Immature natural killer cell (primary cell): ENCODE results near the gene TNFSF13B. TPM values are rescaled to one million over a fixed set of nuclear protein-coding genes. Genes with fewer than 3 reads are reported as not detected.
A peak's percentile ranks its signal among the peaks of the same experiment; 100 is the strongest.
"Not testable (repeated sequence)": the region's sequence is repeated elsewhere in the genome, so short reads cannot be mapped to it uniquely, and the experiment has no call there.

Experiments
- DNase-seq, 3 donors: peaks; one replicate each; pipeline ENCODE4 v3.0.0; 2022; ENCODE audit warnings: mixed read lengths in 1 of 3
- H3K27ac Mint-ChIP-seq, 6 donors: one replicate each; pipeline ENCODE4 v1.8.0; 2020; ENCODE audit warnings: mixed read lengths in 6 of 6, mild to moderate bottlenecking in 5 of 6, inconsistent platforms in 4 of 6, moderate library complexity in 3 of 6
- H3K27me3 Mint-ChIP-seq, 3 donors: one replicate each; pipeline ENCODE4 v1.8.0; 2020 to 2021; ENCODE audit warnings: low read depth in 3 of 3, mild to moderate bottlenecking in 3 of 3, mixed read lengths in 3 of 3, moderate library complexity in 3 of 3, inconsistent platforms in 1 of 3
- H3K36me3 Mint-ChIP-seq, 3 donors: one replicate each; pipeline ENCODE4 v1.8.0; 2020; ENCODE audit warnings: mixed read lengths in 3 of 3, inconsistent platforms in 2 of 3, mild to moderate bottlenecking in 2 of 3
- H3K4me1 Mint-ChIP-seq, 2 donors: one replicate each; pipeline ENCODE4 v1.8.0; 2020; ENCODE audit warnings: inconsistent platforms in 2 of 2, mild to moderate bottlenecking in 2 of 2, mixed read lengths in 2 of 2, moderate library complexity in 1 of 2
- H3K4me3 Mint-ChIP-seq, 5 donors: one replicate each; pipeline ENCODE4 v1.8.0; 2020; ENCODE audit warnings: mild to moderate bottlenecking in 5 of 5, mixed read lengths in 5 of 5, inconsistent platforms in 3 of 5, moderate library complexity in 3 of 5
- H3K9me3 Mint-ChIP-seq, 6 donors: one replicate each; pipeline ENCODE4 v1.8.0; 2020; ENCODE audit warnings: mild to moderate bottlenecking in 6 of 6, mixed read lengths in 6 of 6, inconsistent platforms in 4 of 6, moderate library complexity in 3 of 6
- polyA plus RNA-seq, 3 donors: library from polyadenylated mRNA; unstranded; fragments of 300-500 nt; fragmentation: Illumina TruSeq; gene quantifications; one replicate each; pipeline ENCODE4 v1.2.3, GENCODE V29; 2021

Gene TNFSF13B
- polyA plus RNA-seq, 3 donors from 2014 or later = 6.4 to 17.2 (median 10.2) TPM

DNA sequence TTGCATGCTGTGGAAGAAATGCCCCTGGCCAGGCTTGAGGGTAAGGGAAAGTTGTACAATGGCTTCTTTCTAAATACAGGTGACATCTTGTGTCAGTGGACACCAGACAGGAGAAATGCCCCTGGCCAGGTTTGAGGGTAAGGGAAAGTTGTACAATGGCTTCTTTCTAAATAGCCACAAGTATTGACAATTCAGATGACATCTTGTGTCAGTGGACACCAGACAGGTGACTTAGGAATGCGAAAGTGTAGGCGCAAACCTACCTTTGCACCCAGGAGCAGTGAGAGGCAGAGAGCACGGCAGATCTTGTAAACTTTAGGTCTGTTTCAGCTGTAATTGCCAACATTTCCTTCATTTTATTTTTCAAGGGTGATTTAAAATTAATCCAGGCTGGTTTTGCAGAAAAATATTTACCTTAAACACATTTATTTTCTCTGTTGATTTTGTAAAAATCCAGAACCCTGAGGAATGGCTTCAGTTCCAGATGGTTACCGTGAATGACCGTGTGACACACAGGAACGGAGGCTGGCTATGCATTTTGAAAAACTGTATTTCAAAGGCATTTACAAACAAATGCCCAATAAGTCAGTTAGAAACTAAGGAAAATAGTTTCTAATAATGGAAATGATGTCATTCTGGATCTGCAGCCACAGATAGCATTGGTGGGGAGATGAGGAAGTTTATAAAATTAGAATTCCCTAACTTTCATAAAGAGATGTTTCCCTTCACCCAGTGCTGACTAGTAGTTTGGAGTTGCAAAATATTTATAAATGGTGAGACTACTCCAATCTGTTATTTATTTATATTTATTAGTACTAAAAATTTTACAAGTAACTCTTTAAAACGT, 34.9 kb downstream of the TNFSF13B start:
- Mint-ChIP-seq H3K9me3 (peaks cover 0 to 4% (median 0%) of the 10 kb centered on the region in 6 donors), H3K27me3 (peaks cover 0 to 1% (median 0%) of the 10 kb centered on the region in 3 donors), H3K36me3 (peaks cover 0 to 29% (median 9%) of the 10 kb centered on the region in 3 donors), H3K4me3 (no peak overlapping the region), H3K27ac (no peak overlapping the region), H3K4me1 (no peaks in the 10 kb centered on the region)
- no peak for DNase-seq

DNA sequence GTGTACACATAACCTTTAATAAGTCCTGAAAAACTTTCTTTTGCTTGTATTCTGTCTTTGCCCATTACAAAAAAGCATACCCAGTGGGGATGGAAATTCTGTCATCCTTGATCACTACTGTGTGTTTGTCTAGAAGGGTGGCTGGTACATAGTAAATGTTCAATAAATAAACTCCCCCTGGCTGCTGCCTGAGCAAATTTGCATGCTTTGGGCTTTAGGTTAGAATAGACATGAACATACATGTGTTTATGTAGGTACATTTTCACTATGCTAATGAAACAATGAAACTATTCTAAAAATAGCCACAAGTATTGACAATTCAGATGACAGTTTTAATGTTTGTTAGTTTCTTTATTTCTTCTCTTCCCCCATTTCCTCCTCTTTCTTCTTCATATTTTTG, 36.1 kb downstream of the TNFSF13B start:
- H3K36me3 Mint-ChIP-seq = peaks cover 0 to 31% (median 9%) of the 10 kb centered on the region in 3 donors
- H3K27me3 Mint-ChIP-seq = peaks cover 0 to 1% (median 0%) of the 10 kb centered on the region in 3 donors
- H3K27ac Mint-ChIP-seq = no peak overlapping the region
- H3K9me3 Mint-ChIP-seq = peaks cover 0 to 2% (median 0%) of the 10 kb centered on the region in 6 donors
- DNase-seq = no peak
- H3K4me3 Mint-ChIP-seq = no peak overlapping the region
- no peaks in the 10 kb centered on the region for H3K4me1 Mint-ChIP-seq

GRCh38 chr13:108306860-108307259, 37.3 kb downstream of the TNFSF13B start:
- no peak for DNase-seq
- H3K27ac Mint-ChIP-seq = no peak overlapping the region
- peaks cover 0 to 31% (median 9%) of the 10 kb centered on the region in 3 donors for H3K36me3 Mint-ChIP-seq
- no peaks in the 10 kb centered on the region for H3K4me1 Mint-ChIP-seq
- peaks cover 0 to 1% (median 0%) of the 10 kb centered on the region in 3 donors for H3K27me3 Mint-ChIP-seq
- no peak overlapping the region for H3K4me3 Mint-ChIP-seq
- peaks cover 0 to 2% (median 0%) of the 10 kb centered on the region in 6 donors for H3K9me3 Mint-ChIP-seq

DNA sequence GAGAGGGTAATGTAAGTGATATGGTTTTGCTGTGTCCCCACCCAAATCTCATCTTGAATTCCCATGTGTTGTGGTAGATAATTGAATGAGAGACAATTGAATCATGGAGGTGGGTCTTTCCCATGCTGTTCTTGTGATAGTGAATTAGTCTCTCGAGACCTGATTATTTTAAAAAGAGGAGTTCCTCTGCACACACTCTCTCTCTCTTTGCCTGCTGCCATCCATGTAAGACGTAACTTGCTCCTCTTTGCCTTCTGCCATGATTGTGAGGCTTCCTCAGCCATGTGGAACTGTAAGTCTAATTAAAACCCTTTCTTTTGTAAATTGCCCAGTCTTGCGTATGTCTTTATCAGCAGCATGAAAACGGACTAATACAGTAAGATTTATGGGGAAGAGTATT, 42.1 kb downstream of the TNFSF13B start:
- not testable (repeated sequence) for H3K4me3 Mint-ChIP-seq, H3K27me3 Mint-ChIP-seq, DNase-seq, H3K27ac Mint-ChIP-seq, H3K9me3 Mint-ChIP-seq, H3K4me1 Mint-ChIP-seq
- peaks cover 0 to 17% (median 3%) of the 10 kb centered on the region in 3 donors for H3K36me3 Mint-ChIP-seq

- Mint-ChIP-seq H3K4me3 (no peak overlapping the region), H3K36me3 (peaks cover 0 to 9% (median 3%) of the 10 kb centered on the region in 3 donors), H3K27ac (no peak overlapping the region), H3K4me1 (no peaks in the 10 kb centered on the region), H3K9me3 (peaks cover 0 to 4% (median 0%) of the 10 kb centered on the region in 6 donors), H3K27me3 (peaks cover 0 to 2% (median 0%) of the 10 kb centered on the region in 3 donors)
- no peak for DNase-seq
Measured at GRCh38 chr13:108313382-108313781, 43.9 kb downstream of the TNFSF13B start.

DNA sequence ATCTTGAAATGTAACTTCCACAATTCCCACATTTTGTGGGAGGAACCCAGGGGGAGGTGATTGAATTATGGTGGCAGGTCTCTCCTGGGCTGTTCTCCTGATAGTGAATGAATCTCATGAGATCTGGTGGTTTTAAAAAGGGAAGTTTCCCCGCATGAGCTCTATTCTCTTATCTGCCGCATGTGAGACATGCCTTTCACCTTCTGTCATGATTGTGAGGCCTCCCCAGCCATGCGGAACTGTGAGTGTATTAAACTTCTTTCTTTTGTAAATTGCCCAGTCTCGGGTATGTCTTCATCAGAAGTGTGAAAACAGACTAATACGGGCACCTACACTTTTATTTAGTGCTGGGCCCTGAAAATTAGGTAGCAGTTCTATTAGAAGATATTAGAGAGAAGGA, 45.8 kb downstream of the TNFSF13B start:
- Mint-ChIP-seq H3K27me3 (peaks cover 0 to 4% (median 0%) of the 10 kb centered on the region in 3 donors), H3K4me3 (no peak overlapping the region), H3K9me3 (peaks cover 0 to 4% (median 0%) of the 10 kb centered on the region in 6 donors), H3K4me1 (no peaks in the 10 kb centered on the region), H3K36me3 (no peaks in the 10 kb centered on the region), H3K27ac (no peak overlapping the region)
- DNase-seq = no peak

- H3K4me1 Mint-ChIP-seq = no peaks in the 10 kb centered on the region
- H3K9me3 Mint-ChIP-seq = peaks cover 0 to 4% (median 0%) of the 10 kb centered on the region in 6 donors
- DNase-seq = no peak
- no peak overlapping the region for H3K4me3 Mint-ChIP-seq
- peaks cover 0 to 4% (median 0%) of the 10 kb centered on the region in 3 donors for H3K27me3 Mint-ChIP-seq
- H3K27ac Mint-ChIP-seq = no peak overlapping the region
- H3K36me3 Mint-ChIP-seq = no peaks in the 10 kb centered on the region
Measured at GRCh38 chr13:108315991-108316390, 46.5 kb downstream of the TNFSF13B start.

GRCh38 chr13:108316413-108316812, 46.9 kb downstream of the TNFSF13B start:
- DNase-seq = no peak
- Mint-ChIP-seq H3K4me3 (no peak overlapping the region), H3K27ac (no peak overlapping the region), H3K4me1 (no peaks in the 10 kb centered on the region), H3K27me3 (peaks cover 0 to 4% (median under 1%) of the 10 kb centered on the region in 3 donors), H3K9me3 (peaks cover 0 to 4% (median 0%) of the 10 kb centered on the region in 6 donors), H3K36me3 (no peaks in the 10 kb centered on the region)

GRCh38 chr13:108322206-108322824, 52.8 kb downstream of the TNFSF13B start:
- Mint-ChIP-seq H3K27ac (no peak overlapping the region), H3K27me3 (peaks cover 1 to 7% (median 6%) of the 10 kb centered on the region in 3 donors), H3K4me3 (no peak overlapping the region)

GRCh38 chr13:108323031-108323430, 53.5 kb downstream of the TNFSF13B start:
- H3K27me3 Mint-ChIP-seq = peaks cover 1 to 7% (median 6%) of the 10 kb centered on the region in 3 donors
- no peak for DNase-seq
- no peaks in the 10 kb centered on the region for H3K36me3 Mint-ChIP-seq
- no peaks in the 10 kb centered on the region for H3K9me3 Mint-ChIP-seq
- peaks cover 9 to 14% of the 10 kb centered on the region in 2 donors for H3K4me1 Mint-ChIP-seq
- H3K4me3 Mint-ChIP-seq = no peak overlapping the region
- H3K27ac Mint-ChIP-seq = peak overlapping the region in 1 of 6 donors; percentile 3

More at GRCh38 chr13:108322206-108322824, 52.8 kb downstream of the TNFSF13B start:
- Mint-ChIP-seq H3K4me1 (peaks cover 9 to 14% of the 10 kb centered on the region in 2 donors), H3K36me3 (no peaks in the 10 kb centered on the region), H3K9me3 (no peaks in the 10 kb centered on the region)
- DNase-seq = peak in 2 of 3 donors; percentile 9 to 25

GRCh38 chr13:108325863-108326262, 56.3 kb downstream of the TNFSF13B start:
- Mint-ChIP-seq H3K27ac (peak overlapping the region in 4 of 6 donors; percentile 1 to 74 (median 34)), H3K4me3 (peak overlapping the region in 1 of 5 donors; percentile 24), H3K36me3 (no peaks in the 10 kb centered on the region), H3K4me1 (peaks cover 9 to 14% of the 10 kb centered on the region in 2 donors), H3K9me3 (no peaks in the 10 kb centered on the region), H3K27me3 (peaks cover 3 to 9% (median 5%) of the 10 kb centered on the region in 3 donors)
- DNase-seq = no peak

- Mint-ChIP-seq H3K4me1 (peaks cover 9 to 14% of the 10 kb centered on the region in 2 donors), H3K9me3 (no peaks in the 10 kb centered on the region), H3K27ac (peak overlapping the region in 4 of 6 donors; percentile 17 to 38 (median 26)), H3K36me3 (no peaks in the 10 kb centered on the region), H3K27me3 (peaks cover 3 to 9% (median 5%) of the 10 kb centered on the region in 3 donors), H3K4me3 (peak overlapping the region in 1 of 5 donors; percentile 13)
- DNase-seq = peak in 1 of 3 donors; percentile 8
Measured at GRCh38 chr13:108326309-108326708, 56.8 kb downstream of the TNFSF13B start.

- Mint-ChIP-seq H3K27me3 (peaks cover 0 to 9% (median 2%) of the 10 kb centered on the region in 3 donors), H3K9me3 (peaks cover 0 to 1% (median 0%) of the 10 kb centered on the region in 6 donors), H3K4me1 (peaks cover 9 to 14% of the 10 kb centered on the region in 2 donors), H3K4me3 (no peak overlapping the region), H3K27ac (no peak overlapping the region), H3K36me3 (no peaks in the 10 kb centered on the region)
- no peak for DNase-seq
Measured at GRCh38 chr13:108328848-108329247, 59.3 kb downstream of the TNFSF13B start.

DNA sequence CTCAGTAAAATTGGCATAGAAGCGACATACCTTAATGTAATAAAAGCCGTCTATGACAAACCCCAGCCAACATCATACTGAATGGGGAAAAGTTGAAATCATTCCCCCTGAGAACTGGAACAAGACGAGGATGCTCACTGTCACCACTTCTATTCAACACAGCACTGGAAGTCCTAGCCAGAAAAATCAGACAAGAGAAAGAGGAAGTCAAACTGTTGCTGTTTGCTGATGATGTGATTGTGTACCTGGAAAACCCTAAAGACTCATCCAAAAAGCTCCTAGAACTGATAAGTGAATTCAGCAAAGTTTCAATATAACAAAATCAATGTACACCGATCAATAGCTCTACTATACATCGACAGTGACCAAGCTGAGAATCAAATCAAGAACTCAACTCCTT, 63.3 kb downstream of the TNFSF13B start:
- Mint-ChIP-seq H3K27ac (no peak overlapping the region), H3K9me3 (peaks cover 0 to 1% (median 0%) of the 10 kb centered on the region in 6 donors), H3K4me3 (no peak overlapping the region), H3K36me3 (no peaks in the 10 kb centered on the region), H3K4me1 (no peaks in the 10 kb centered on the region), H3K27me3 (peaks cover 0 to 5% (median 2%) of the 10 kb centered on the region in 3 donors)
- DNase-seq = no peak
